Raji (cell line): ENCODE data around the gene MAP9.

Experiments
- POLR2A ChIP-seq: IDR thresholded peaks from 2 replicates; pipeline ENCODE4 v1.6.1; 2011; ENCODE audit warnings: low read depth, low read length, control low read depth; ENCODE audit not compliant: insufficient read depth

MAP9 gene

DNA sequence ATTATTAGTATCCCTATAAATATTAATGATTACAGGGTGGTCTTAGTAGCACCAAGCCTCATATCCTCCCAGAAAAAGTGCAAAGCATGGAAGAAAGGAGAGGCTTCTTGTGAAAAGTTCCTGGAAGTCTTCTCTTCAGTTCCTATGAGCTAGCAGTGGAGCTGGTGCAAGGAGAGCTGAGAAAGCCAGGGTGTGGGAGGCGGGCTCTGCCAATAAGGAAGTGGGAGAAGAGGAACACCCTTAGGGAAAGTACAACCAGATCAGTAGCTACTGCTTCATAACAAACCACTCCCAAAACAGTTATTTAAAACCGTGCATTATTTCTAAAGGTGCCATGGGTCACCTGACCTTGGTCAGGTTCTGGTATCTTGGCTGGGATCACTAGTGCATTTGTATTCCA lies 72.4 kb downstream of the MAP9 start:
- TF ChIP-seq POLR2A = no peak

DNA sequence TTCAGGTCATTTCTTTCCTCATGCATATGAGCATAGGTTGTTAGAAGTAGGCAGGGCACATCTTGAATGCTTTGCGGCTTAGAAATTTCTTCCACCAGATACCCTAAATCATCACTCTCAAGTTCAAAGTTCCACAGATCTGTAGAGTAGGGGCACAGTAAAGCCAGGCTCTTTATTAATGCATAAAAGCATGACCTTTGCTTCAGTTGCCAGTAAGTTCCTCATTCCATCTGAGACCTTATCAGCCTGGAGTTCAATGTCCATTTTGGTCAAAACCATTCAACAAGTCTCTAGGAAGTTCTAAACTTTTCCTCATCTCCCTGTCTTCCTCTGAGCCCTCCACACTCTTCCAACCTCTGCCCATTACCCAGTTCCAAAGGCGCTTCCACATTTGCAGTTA lies 77.7 kb downstream of the MAP9 start:
- TF ChIP-seq POLR2A = no peak
